Tibial nerve (tissue), 3 donors: ENCODE results near the gene JAK1.

Experiments used
- POLR2A ChIP-seq, 2 donors: fragments of 450-650 bp; IDR thresholded peaks; one replicate each; pipeline ENCODE4 v1.6.1; 2017; ENCODE audit warnings: antibody characterized with exemption in 2 of 2, mild to moderate bottlenecking in 2 of 2, moderate library complexity in 2 of 2
- TF ChIP-seq, protein P1 (sequence below), 5 experiments: fragments of 200-600 bp in 3 of 5; fragments of 450-650 bp in 2 of 5; sonication (generic) in 3 of 5; IDR thresholded peaks; one replicate each; pipeline ENCODE4 v1.5.1; 2016 to 2019; ENCODE audit warnings: antibody characterized with exemption in 5 of 5, mild to moderate bottlenecking in 3 of 5, moderate library complexity in 2 of 5

GRCh38 chr1:64953241-64953640 is 13.1 kb downstream of the JAK1 start:
- TF ChIP-seq, protein P1, sequence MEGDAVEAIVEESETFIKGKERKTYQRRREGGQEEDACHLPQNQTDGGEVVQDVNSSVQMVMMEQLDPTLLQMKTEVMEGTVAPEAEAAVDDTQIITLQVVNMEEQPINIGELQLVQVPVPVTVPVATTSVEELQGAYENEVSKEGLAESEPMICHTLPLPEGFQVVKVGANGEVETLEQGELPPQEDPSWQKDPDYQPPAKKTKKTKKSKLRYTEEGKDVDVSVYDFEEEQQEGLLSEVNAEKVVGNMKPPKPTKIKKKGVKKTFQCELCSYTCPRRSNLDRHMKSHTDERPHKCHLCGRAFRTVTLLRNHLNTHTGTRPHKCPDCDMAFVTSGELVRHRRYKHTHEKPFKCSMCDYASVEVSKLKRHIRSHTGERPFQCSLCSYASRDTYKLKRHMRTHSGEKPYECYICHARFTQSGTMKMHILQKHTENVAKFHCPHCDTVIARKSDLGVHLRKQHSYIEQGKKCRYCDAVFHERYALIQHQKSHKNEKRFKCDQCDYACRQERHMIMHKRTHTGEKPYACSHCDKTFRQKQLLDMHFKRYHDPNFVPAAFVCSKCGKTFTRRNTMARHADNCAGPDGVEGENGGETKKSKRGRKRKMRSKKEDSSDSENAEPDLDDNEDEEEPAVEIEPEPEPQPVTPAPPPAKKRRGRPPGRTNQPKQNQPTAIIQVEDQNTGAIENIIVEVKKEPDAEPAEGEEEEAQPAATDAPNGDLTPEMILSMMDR (IDR thresholded peaks at IDR 0.05), result no peak
- TF ChIP-seq POLR2A (IDR thresholded peaks at IDR 0.05), result no peak
